ENCODE results near the gene TBL1X. TPM values are rescaled to one million over a fixed set of nuclear protein-coding genes. Genes with fewer than 3 reads are reported as not detected.

Gene TBL1X
- total and polyA plus RNA-seq, 2 of the 4 experiments (the other 2 are of a cell fraction): 16.2 to 20.8 TPM

- Histone ChIP-seq H2BK5ac (ENCODE audit: low read depth, low read length, poor library complexity, severe bottlenecking) (no peak overlapping the region), H2AK5ac (ENCODE audit: low read depth, low read length) (no peak overlapping the region), H3K4me3 (ENCODE audit: insufficient read depth, low read depth, low read length) (no peak overlapping the region), H3K4me1 (ENCODE audit: control insufficient read depth, insufficient read depth, low read length) (peaks cover 3% of the 10 kb centered on the region), H3K4ac (ENCODE audit: low read depth, low read length) (no peak overlapping the region), H4K20me1 (ENCODE audit: insufficient read depth, low read length) (peaks cover 31% of the 10 kb centered on the region), H2AK9ac (replicated peaks; ENCODE audit: low read depth, low read length, poor library complexity) (no peak overlapping the region), H3K9ac (ENCODE audit: low read depth, low read length) (no peak overlapping the region), H3K14ac (replicated peaks; ENCODE audit: low read depth, low read length) (no peak overlapping the region), H3K56ac (ENCODE audit: extremely low read depth, insufficient read depth, low read length) (no peak overlapping the region), H4K91ac (ENCODE audit: insufficient read depth, low read depth, low read length) (no peak overlapping the region), H3K27me3 (ENCODE audit: control insufficient read depth, insufficient read depth, low read length) (no peaks in the 10 kb centered on the region), H3K9me3 (ENCODE audit: control insufficient read depth, insufficient read depth, low read length) (no peaks in the 10 kb centered on the region), H2BK15ac (ENCODE audit: low read depth, low read length) (no peak overlapping the region), H3K18ac (ENCODE audit: low read depth, low read length) (no peak overlapping the region), H2BK120ac (ENCODE audit: low read depth, low read length) (no peak overlapping the region), H3K9me1 (ENCODE audit: insufficient read depth, low read length) (peaks cover 16% of the 10 kb centered on the region), H2AFZ (replicated peaks; ENCODE audit: low read length, poor library complexity) (no peak overlapping the region), H3K4me2 (ENCODE audit: low read depth, low read length) (no peak overlapping the region), H3K36me3 (ENCODE audit: control insufficient read depth, insufficient read depth, low read length) (no peaks in the 10 kb centered on the region), H3K79me1 (ENCODE audit: low read depth in 1 of 2, low read length in 2 of 2) (peaks cover 35 to 65% of the 10 kb centered on the region in 2 experiments), H2BK20ac (ENCODE audit: low read depth, low read length) (no peak overlapping the region), H3K23ac (ENCODE audit: low read depth, low read length) (no peak overlapping the region), H4K5ac (ENCODE audit: low read depth, low read length) (no peak overlapping the region), H4K8ac (ENCODE audit: low read depth in 2 of 2, low read length in 2 of 2) (no peak overlapping the region), H3K27ac (ENCODE audit: insufficient read depth, low read length) (no peak overlapping the region)
- ATAC-seq (ENCODE audit: low read depth) (no peak), DNase-seq (no peak)
- in situ Hi-C loops (cut with MboI; ENCODE audit: low sequenced_read_pairs) (no loop called here), intact Hi-C loops (cut with micrococcal nuclease) (no loop called here), dilution Hi-C loops (cut with HindIII; ENCODE audit: low sequenced_read_pairs, unreplicated experiment) (no loop called here)
- ChIA-PET POLR2A (ENCODE audit: unreplicated experiment) (interaction anchor here (0.6 kb wide), 1 partner anchor 17 kb away, joined by 5 read pairs; no protein-coding TSS in a partner anchor), CTCF (no interaction called here)
- 55% methylated on average over 4 of the region's 12 CpGs; no CpG with 5 or more reads in 1 of the 2 experiments for WGBS, 2 experiments (ENCODE audit: extremely low coverage in 2 of 2, insufficient read length in 1 of 2)
- no TSS peak for BruUV-seq (replicated peaks)
- no peak for TF ChIP-seq RFX5 (IDR thresholded peaks at IDR 0.05; ENCODE audit: low read depth, low read length)
- TF ChIP-seq CHD1 (IDR thresholded peaks at IDR 0.05; ENCODE audit: low read depth, low read length): no peak
- no peak for TF ChIP-seq SMC3 (IDR thresholded peaks at IDR 0.05; ENCODE audit: low read depth, low read length)
- TF ChIP-seq MXI1 (IDR thresholded peaks at IDR 0.05; ENCODE audit: borderline replicate concordance, low read depth, low read length): no peak
- no peak for TF ChIP-seq CEBPB (IDR thresholded peaks at IDR 0.05; ENCODE audit: low read depth, low read length)
These were observed 108.6 kb downstream of the TBL1X start for GRCh38 chrX:9573282-9574106.

Data from IMR-90 (cell line).